Measurements from ENCODE around the gene SETD1A. TPM values are rescaled to one million over a fixed set of nuclear protein-coding genes. Genes with fewer than 3 reads are reported as not detected.

The SETD1A gene
- total RNA-seq, 2 donors from 2014 or later, result 23.8 to 25.0 TPM

- DNase-seq, result no peak
- Mint-ChIP-seq H3K4me3 (no peak overlapping the region), H3K36me3 (ENCODE audit: low read depth) (no peaks in the 10 kb centered on the region), H3K27ac (no peak overlapping the region), H3K9me3 (no peaks in the 10 kb centered on the region), H3K27me3 (ENCODE audit: insufficient read depth) (peaks cover 4% of the 10 kb centered on the region), H3K4me1 (no peaks in the 10 kb centered on the region)
- H3K27me3 ChIP-seq (ENCODE audit: control insufficient read depth, insufficient read depth, low read length, poor library complexity, severe bottlenecking), result no peaks in the 10 kb centered on the region
- no peaks in the 10 kb centered on the region for H3K9me3 ChIP-seq (ENCODE audit: control insufficient read depth, low read length)
- 91 to 100% methylated on average over 1 to 3 of the region's 3 CpGs for WGBS, 2 experiments (ENCODE audit: insufficient coverage in 1 of 2, insufficient read length in 1 of 2)
- H3K9ac ChIP-seq (ENCODE audit: extremely low read depth, low read length, poor library complexity, severe bottlenecking), result no peak overlapping the region
- no peaks in the 10 kb centered on the region for H3K36me3 ChIP-seq (ENCODE audit: control insufficient read depth, insufficient read depth, low read length)
- peaks cover 3% of the 10 kb centered on the region for H3K4me1 ChIP-seq (ENCODE audit: control insufficient read depth, insufficient read depth, low read length)
- H3K27ac ChIP-seq (ENCODE audit: low read depth, low read length), result no peak overlapping the region
- H3K4me3 ChIP-seq (ENCODE audit: low read length), result no peak overlapping the region
- TF ChIP-seq CTCF (conservative IDR thresholded peaks at IDR 0.05), result no peak
Observed at GRCh38 chr16:31020536-31020935, 63.0 kb downstream of the SETD1A start.

- H3K27me3 Mint-ChIP-seq (ENCODE audit: insufficient read depth), result no peaks in the 10 kb centered on the region
- TF ChIP-seq CTCF (conservative IDR thresholded peaks at IDR 0.05), result no peak
- H3K27me3 ChIP-seq (ENCODE audit: control insufficient read depth, insufficient read depth, low read length, poor library complexity, severe bottlenecking), result no peaks in the 10 kb centered on the region
- no peaks in the 10 kb centered on the region for H3K4me1 Mint-ChIP-seq
- H3K27ac Mint-ChIP-seq, result no peak overlapping the region
- no peaks in the 10 kb centered on the region for H3K36me3 ChIP-seq (ENCODE audit: control insufficient read depth, insufficient read depth, low read length)
- DNase-seq, result no peak
- H3K9me3 ChIP-seq (ENCODE audit: control insufficient read depth, low read length), result no peaks in the 10 kb centered on the region
- no peaks in the 10 kb centered on the region for H3K36me3 Mint-ChIP-seq (ENCODE audit: low read depth)
- 85 to 93% methylated on average over 9 to 12 of the region's 12 CpGs for WGBS, 2 experiments (ENCODE audit: insufficient coverage in 1 of 2, insufficient read length in 1 of 2)
- no peaks in the 10 kb centered on the region for H3K9me3 Mint-ChIP-seq
- no peak overlapping the region for H3K27ac ChIP-seq (ENCODE audit: low read depth, low read length)
- no peak overlapping the region for H3K9ac ChIP-seq (ENCODE audit: extremely low read depth, low read length, poor library complexity, severe bottlenecking)
- H3K4me1 ChIP-seq (ENCODE audit: control insufficient read depth, insufficient read depth, low read length), result peaks cover 3% of the 10 kb centered on the region
- no peak overlapping the region for H3K4me3 Mint-ChIP-seq
- no peak overlapping the region for H3K4me3 ChIP-seq (ENCODE audit: low read length)
Observed at GRCh38 chr16:31022544-31023251, 65.1 kb downstream of the SETD1A start.

DNA sequence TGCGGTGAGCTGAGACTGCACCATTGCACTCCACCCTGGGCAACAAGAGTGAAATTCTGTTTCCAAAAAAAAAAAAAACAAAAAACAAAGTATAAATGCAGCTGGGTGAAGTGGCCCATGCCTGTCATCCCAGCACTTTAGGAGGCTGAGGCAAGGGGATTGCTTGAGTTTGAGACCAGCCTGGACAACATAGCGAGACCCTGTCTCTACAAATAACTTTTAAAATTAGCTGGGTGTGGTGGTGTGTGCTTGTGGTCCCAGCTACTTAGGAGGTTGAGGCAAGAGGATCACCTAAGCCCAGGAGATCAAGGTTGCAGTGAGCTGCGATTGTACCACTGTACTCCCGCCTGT is 65.7 kb downstream of the SETD1A start:
- WGBS, 2 experiments (ENCODE audit: insufficient coverage in 1 of 2, insufficient read length in 1 of 2), result 67 to 94% methylated on average over 1 to 4 of the region's 4 CpGs
- no peaks in the 10 kb centered on the region for H3K27me3 Mint-ChIP-seq (ENCODE audit: insufficient read depth)
- no peak overlapping the region for H3K4me3 Mint-ChIP-seq

More for the DNA sequence above, 65.7 kb downstream of the SETD1A start:
- no peak for DNase-seq
- TF ChIP-seq CTCF (conservative IDR thresholded peaks at IDR 0.05), result no peak
- H3K36me3 Mint-ChIP-seq (ENCODE audit: low read depth), result no peaks in the 10 kb centered on the region
- Histone ChIP-seq H3K4me1 (ENCODE audit: control insufficient read depth, insufficient read depth, low read length) (peaks cover 3% of the 10 kb centered on the region), H3K36me3 (ENCODE audit: control insufficient read depth, insufficient read depth, low read length) (no peaks in the 10 kb centered on the region), H3K27me3 (ENCODE audit: control insufficient read depth, insufficient read depth, low read length, poor library complexity, severe bottlenecking) (no peaks in the 10 kb centered on the region), H3K27ac (ENCODE audit: low read depth, low read length) (no peak overlapping the region), H3K9me3 (ENCODE audit: control insufficient read depth, low read length) (no peaks in the 10 kb centered on the region), H3K9ac (ENCODE audit: extremely low read depth, low read length, poor library complexity, severe bottlenecking) (no peak overlapping the region), H3K4me3 (ENCODE audit: low read length) (no peak overlapping the region)
- no peaks in the 10 kb centered on the region for H3K9me3 Mint-ChIP-seq
- no peak overlapping the region for H3K27ac Mint-ChIP-seq
- no peaks in the 10 kb centered on the region for H3K4me1 Mint-ChIP-seq

All from endodermal cell (in vitro differentiated cells).